HEK293 (cell line): ENCODE results near the gene CYP2B6.
"Not testable (repeated sequence)": the region's sequence is repeated elsewhere in the genome, so short reads cannot be mapped to it uniquely, and the experiment has no call there.

Experiments
- CTCF ChIA-PET: fragments of 350-600 bp; formaldehyde crosslinking; extraction: SDS; loops from one replicate; lab custom pipeline; 2021; ENCODE audit warnings: antibody characterized with exemption; lab: Yijun Ruan, JAX
- POLR2A ChIA-PET: fragments of 300-600 bp; formaldehyde crosslinking; extraction: SDS; loops from one replicate; lab custom pipeline; 2020; ENCODE audit warnings: antibody characterized with exemption, inconsistent platforms; lab: Yijun Ruan, JAX
- H3K27ac ChIP-seq: fragments of 200-500 bp; sonication (Bioruptor generic); 2 replicates; pipeline ENCODE4 v1.5.1; 2014; ENCODE audit warnings: low read depth, low read length, control low read depth, inconsistent platforms; ENCODE audit errors: extremely low read depth
- H3K36me3 ChIP-seq, 2 experiments: fragments of 200-500 bp in 1 of 2; sonication (Bioruptor generic) in 1 of 2; 1 replicate in 1 of 2; 2 replicates in 1 of 2; pipeline ENCODE4 v1.5.1; 2014 to 2017; ENCODE audit warnings: inconsistent platforms in 2 of 2, low read length in 2 of 2; ENCODE audit not compliant: control insufficient read depth in 2 of 2, insufficient read depth in 1 of 2
- H3K4me1 ChIP-seq: fragments of 200-500 bp; sonication (Bioruptor generic); 2 replicates; pipeline ENCODE4 v1.5.1; 2014; ENCODE audit warnings: mild to moderate bottlenecking, low read length, inconsistent platforms; ENCODE audit not compliant: control insufficient read depth, insufficient read depth
- H3K4me3 ChIP-seq: 2 replicates; pipeline ENCODE4 v1.5.1; 2011; ENCODE audit warnings: low read depth, mild to moderate bottlenecking, control low read depth, low read length, moderate library complexity
- H3K9me3 ChIP-seq: fragments of 200-500 bp; sonication (Bioruptor generic); 2 replicates; pipeline ENCODE4 v1.5.1; 2014; ENCODE audit warnings: low read depth, low read length, inconsistent platforms; ENCODE audit not compliant: control insufficient read depth, insufficient read depth
- SCRT2 ChIP-seq: fragments of 450-650 bp; formaldehyde crosslinking; IDR thresholded peaks from 2 replicates; pipeline ENCODE4 v1.5.1; 2016; ENCODE audit warnings: missing biosample characterization, missing genetic modification characterization
- ZBTB26 ChIP-seq: fragments of 450-650 bp; formaldehyde crosslinking; optimal IDR thresholded peaks from 2 replicates; pipeline ENCODE3; 2016; ENCODE audit warnings: missing biosample characterization, mild to moderate bottlenecking, missing genetic modification characterization
- ZFP37 ChIP-seq: fragments of 450-650 bp; formaldehyde crosslinking; IDR thresholded peaks from 2 replicates; pipeline ENCODE4 v1.5.1; 2016; ENCODE audit warnings: missing biosample characterization, missing genetic modification characterization
- ZNF248 ChIP-seq: fragments of 450-650 bp; formaldehyde crosslinking; IDR thresholded peaks from 2 replicates; pipeline ENCODE4 v1.5.1; 2017; ENCODE audit warnings: missing biosample characterization, missing genetic modification characterization
- ZNF311 ChIP-seq: fragments of 450-650 bp; formaldehyde crosslinking; IDR thresholded peaks from 2 replicates; pipeline ENCODE4 v1.5.1; 2017; ENCODE audit warnings: missing biosample characterization, missing genetic modification characterization, borderline replicate concordance
- ZNF366 ChIP-seq: fragments of 450-650 bp; formaldehyde crosslinking; conservative IDR thresholded peaks from 2 replicates; pipeline ENCODE4 v1.5.1; 2016; ENCODE audit warnings: missing biosample characterization, missing genetic modification characterization
- ZNF394 ChIP-seq: fragments of 450-650 bp; formaldehyde crosslinking; IDR thresholded peaks from 2 replicates; pipeline ENCODE4 v1.5.1; 2016; ENCODE audit warnings: missing biosample characterization, missing genetic modification characterization, mild to moderate bottlenecking, moderate library complexity, borderline replicate concordance
- ZNF398 ChIP-seq: fragments of 450-650 bp; formaldehyde crosslinking; IDR thresholded peaks from 2 replicates; pipeline ENCODE4 v1.5.1; 2017; ENCODE audit warnings: missing biosample characterization, missing genetic modification characterization
- ZNF600 ChIP-seq: fragments of 450-650 bp; formaldehyde crosslinking; IDR thresholded peaks from 2 replicates; pipeline ENCODE4 v1.5.1; 2016; ENCODE audit warnings: missing biosample characterization, missing genetic modification characterization
- ZNF677 ChIP-seq: fragments of 450-650 bp; IDR thresholded peaks from 2 replicates; pipeline ENCODE4 v1.5.0; 2018; ENCODE audit warnings: missing biosample characterization, mild to moderate bottlenecking, missing genetic modification characterization, moderate library complexity
- TF ChIP-seq, protein P1 (sequence below): fragments of 450-650 bp; formaldehyde crosslinking; IDR thresholded peaks from 2 replicates; pipeline ENCODE4 v1.5.0; 2017; ENCODE audit warnings: missing biosample characterization, missing genetic modification characterization, borderline replicate concordance

The CYP2B6 gene

DNA sequence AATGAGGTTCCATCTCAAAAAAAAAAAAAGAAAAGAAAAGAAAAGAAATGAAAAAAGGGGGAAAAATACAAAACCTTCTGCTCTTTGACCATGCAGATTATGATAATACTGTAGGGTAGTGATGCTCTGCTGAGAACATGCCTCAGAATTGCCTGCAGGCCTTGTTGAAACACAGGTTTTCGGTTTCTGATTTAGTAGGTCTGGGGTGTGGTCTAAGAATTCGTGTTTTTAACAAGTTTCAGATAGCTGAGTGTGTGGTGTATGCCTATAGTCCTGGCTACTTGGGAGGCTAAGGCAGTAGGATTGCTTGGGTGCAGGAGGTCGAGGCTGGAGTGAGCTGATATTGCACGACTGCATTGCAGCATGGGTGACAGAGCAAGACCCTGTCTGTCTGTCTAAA is 14.9 kb upstream of the CYP2B6 start (continued):
- no peak for TF ChIP-seq ZNF394 (tag by site-specific recombination)

- Histone ChIP-seq H3K36me3 (no peaks in the 10 kb centered on the region), H3K4me1 (no peaks in the 10 kb centered on the region), H3K27ac (no peak overlapping the region), H3K9me3 (no peaks in the 10 kb centered on the region), H3K4me3 (no peak overlapping the region)
- ChIA-PET POLR2A (interaction anchor here (0.7 kb wide), 1 partner anchor 313 kb away, joined by 3 read pairs; no protein-coding TSS in a partner anchor), CTCF (interaction anchor here (0.6 to 2.9 kb wide), 9 partner anchors 9 to 173 kb away, joined by 3 to 24 read pairs (median 3); no protein-coding TSS in a partner anchor)
- TF ChIP-seq ZNF366 (tag by site-specific recombination) (peak; percentile 94), ZFP37 (tag by site-specific recombination) (no peak), ZNF248 (tag by site-specific recombination) (peak; percentile 34; the same call in 1 of the 2 replicates), ZBTB26 (tag by site-specific recombination) (peak; percentile 11), ZNF600 (tag by site-specific recombination) (no peak), ZNF677 (no peak), ZNF398 (tag by site-specific recombination) (peak; percentile 16; the same call in 1 of the 2 replicates), ZNF311 (no peak)
- TF ChIP-seq, protein P1, sequence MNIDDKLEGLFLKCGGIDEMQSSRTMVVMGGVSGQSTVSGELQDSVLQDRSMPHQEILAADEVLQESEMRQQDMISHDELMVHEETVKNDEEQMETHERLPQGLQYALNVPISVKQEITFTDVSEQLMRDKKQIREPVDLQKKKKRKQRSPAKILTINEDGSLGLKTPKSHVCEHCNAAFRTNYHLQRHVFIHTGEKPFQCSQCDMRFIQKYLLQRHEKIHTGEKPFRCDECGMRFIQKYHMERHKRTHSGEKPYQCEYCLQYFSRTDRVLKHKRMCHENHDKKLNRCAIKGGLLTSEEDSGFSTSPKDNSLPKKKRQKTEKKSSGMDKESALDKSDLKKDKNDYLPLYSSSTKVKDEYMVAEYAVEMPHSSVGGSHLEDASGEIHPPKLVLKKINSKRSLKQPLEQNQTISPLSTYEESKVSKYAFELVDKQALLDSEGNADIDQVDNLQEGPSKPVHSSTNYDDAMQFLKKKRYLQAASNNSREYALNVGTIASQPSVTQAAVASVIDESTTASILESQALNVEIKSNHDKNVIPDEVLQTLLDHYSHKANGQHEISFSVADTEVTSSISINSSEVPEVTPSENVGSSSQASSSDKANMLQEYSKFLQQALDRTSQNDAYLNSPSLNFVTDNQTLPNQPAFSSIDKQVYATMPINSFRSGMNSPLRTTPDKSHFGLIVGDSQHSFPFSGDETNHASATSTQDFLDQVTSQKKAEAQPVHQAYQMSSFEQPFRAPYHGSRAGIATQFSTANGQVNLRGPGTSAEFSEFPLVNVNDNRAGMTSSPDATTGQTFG (tag by site-specific recombination), result peak; percentile 32; the same call in 1 of the 2 replicates
These were observed 14.4 kb upstream of the CYP2B6 start for GRCh38 chr19:40976724-40977123.

GRCh38 chr19:40979759-40980158 is 11.3 kb upstream of the CYP2B6 start:
- ChIA-PET POLR2A (interaction anchor here (1.0 kb wide), 1 partner anchor 16 kb away, joined by 4 read pairs; no protein-coding TSS in a partner anchor), CTCF (interaction anchor here (0.7 to 1.0 kb wide), 2 partner anchors 9 to 42 kb away, joined by 3 read pairs; no protein-coding TSS in a partner anchor)
- not testable (repeated sequence) for H3K36me3 ChIP-seq, H3K9me3 ChIP-seq, H3K27ac ChIP-seq, H3K4me1 ChIP-seq, H3K4me3 ChIP-seq

- H3K4me1 ChIP-seq, H3K4me3 ChIP-seq, H3K27ac ChIP-seq, H3K36me3 ChIP-seq, H3K9me3 ChIP-seq, POLR2A ChIA-PET: not testable (repeated sequence)
- CTCF ChIA-PET, result interaction anchor here (0.6 to 1.1 kb wide), 4 partner anchors 43 to 161 kb away, joined by 3 to 7 read pairs (median 4); no protein-coding TSS in a partner anchor
- TF ChIP-seq SCRT2 (tag by site-specific recombination), result peak; percentile 68
These were observed 10.2 kb upstream of the CYP2B6 start for GRCh38 chr19:40980743-40981442.
